H1 (cell line): ENCODE data around the gene SNX32. TPM values are rescaled to one million over a fixed set of nuclear protein-coding genes. Genes with fewer than 3 reads are reported as not detected.

Source experiments
- CBX8 ChIP-seq: fragments of 300-800, 300-1000 bp; sonication (generic); IDR thresholded peaks from 2 replicates; pipeline ENCODE4 v1.7.1; 2016; ENCODE audit warnings: low read depth, low read length, borderline replicate concordance
- polyA plus RNA-seq, 7 experiments: library from polyadenylated mRNA; depleted of rRNA in 3 of 7; stranded (reverse) in 5 of 7; unstranded in 2 of 7; fragments of >200 nt in 5 of 7; fragments of 200-250 nt in 2 of 7; gene quantifications; 1 replicate in 5 of 7; 2 replicates in 1 of 7; 4 replicates in 1 of 7; pipeline versions ENCODE4 v1.2.1 to v1.2.3, GENCODE V29; 2011 to 2013; ENCODE audit warnings: missing spikeins in 2 of 7, mixed read lengths in 2 of 7
- total RNA-seq: library from RNA; stranded (reverse); fragmentation: NEBNext Ultra II Directional; extraction: Animal tissue kit (Norgen Biotek cat#: 25700); gene quantifications from 2 replicates; pipeline ENCODE4 v1.2.1, GENCODE V29; 2021

Gene SNX32
- total and polyA plus RNA-seq, 2 of the 8 experiments (the other 6 are each of a cell fraction or from before 2014, with no cell fraction given), result 0.76 to 2.2 TPM

DNA sequence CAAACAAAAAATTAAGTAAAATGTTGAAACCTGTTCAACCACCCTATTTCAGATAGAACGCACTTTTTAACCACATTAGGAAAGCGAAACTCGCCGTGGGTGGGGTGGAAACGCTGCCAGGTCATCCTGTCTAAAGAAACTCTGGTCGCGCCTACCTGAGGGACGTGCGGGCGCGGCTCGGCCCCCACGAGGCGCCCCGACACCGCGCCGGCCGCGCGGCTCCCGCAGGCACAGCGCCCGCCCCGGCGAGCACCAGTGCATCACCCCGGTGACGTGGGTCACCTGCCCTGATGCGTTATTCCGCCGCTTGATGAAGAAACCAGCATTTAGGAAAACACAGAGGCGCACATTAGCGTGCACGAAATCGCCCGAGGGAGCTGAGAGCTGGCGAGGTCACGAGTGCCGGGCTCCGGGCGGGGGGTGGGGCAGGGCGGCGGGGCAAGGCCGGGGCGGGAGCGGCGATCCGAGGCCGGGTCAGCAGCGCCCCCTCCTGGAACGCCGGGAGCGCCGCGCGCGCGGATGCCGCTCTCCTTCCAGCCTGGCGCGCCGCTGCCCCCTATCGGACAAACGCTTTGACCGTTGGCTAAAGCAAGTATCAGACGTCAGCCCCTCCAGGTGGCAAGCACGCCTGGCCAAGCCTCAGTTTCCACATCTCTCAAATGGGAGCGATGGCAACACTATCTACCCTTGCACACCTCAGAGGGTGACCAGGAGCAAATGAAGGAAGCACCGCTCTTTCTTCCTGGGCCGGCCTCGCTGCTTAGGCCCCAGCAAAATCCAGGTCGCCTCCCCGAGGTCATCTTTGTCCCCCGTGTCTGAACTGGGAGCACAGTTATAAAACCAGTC is 15.7 kb upstream of the SNX32 start (continued):
- no peak for TF ChIP-seq CBX8
- TF ChIP-seq, all 59 proteins: peak for 21
